Measurements from ENCODE around the gene SPARCL1.
"Not testable (repeated sequence)": the region's sequence is repeated elsewhere in the genome, so short reads cannot be mapped to it uniquely, and the experiment has no call there.

SPARCL1 gene

GRCh38 chr4:87499403-87500091, 29.6 kb downstream of the SPARCL1 start:
- no peak for DNase-seq

- DNase-seq = no peak
Observed at GRCh38 chr4:87498446-87498900, 30.7 kb downstream of the SPARCL1 start.

- DNase-seq = no peak
Observed at GRCh38 chr4:87497578-87497977, 31.6 kb downstream of the SPARCL1 start.

- DNase-seq = peak; percentile 55
Observed at GRCh38 chr4:87497159-87497558, 32.0 kb downstream of the SPARCL1 start.

- DNase-seq = no peak
Observed at GRCh38 chr4:87493115-87493514, 36.1 kb downstream of the SPARCL1 start.

- DNase-seq = not testable (repeated sequence)
Observed at GRCh38 chr4:87491851-87492250, 37.3 kb downstream of the SPARCL1 start.

GRCh38 chr4:87491436-87491835, 37.7 kb downstream of the SPARCL1 start:
- no peak for DNase-seq

GRCh38 chr4:87490664-87491369, 38.4 kb downstream of the SPARCL1 start:
- DNase-seq = no peak

GRCh38 chr4:87489678-87490077, 39.5 kb downstream of the SPARCL1 start:
- DNase-seq = no peak

GRCh38 chr4:87488666-87489065, 40.5 kb downstream of the SPARCL1 start:
- DNase-seq = not testable (repeated sequence)

GRCh38 chr4:87483247-87483646, 45.9 kb downstream of the SPARCL1 start:
- not testable (repeated sequence) for DNase-seq

- no peak for DNase-seq
Observed at GRCh38 chr4:87481377-87481776, 47.8 kb downstream of the SPARCL1 start.

GRCh38 chr4:87478732-87479250, 50.4 kb downstream of the SPARCL1 start:
- no peak for DNase-seq

GRCh38 chr4:87476934-87477333, 52.2 kb downstream of the SPARCL1 start:
- no peak for DNase-seq

- DNase-seq = no peak
Observed at GRCh38 chr4:87469390-87469789, 59.8 kb downstream of the SPARCL1 start.

GRCh38 chr4:87465739-87466366, 63.3 kb downstream of the SPARCL1 start:
- no peak for DNase-seq

GRCh38 chr4:87462102-87462501, 67.1 kb downstream of the SPARCL1 start:
- DNase-seq = no peak

- DNase-seq = no peak
Observed at GRCh38 chr4:87461281-87461700, 67.9 kb downstream of the SPARCL1 start.

GRCh38 chr4:87458913-87459312, 70.3 kb downstream of the SPARCL1 start:
- no peak for DNase-seq

- no peak for DNase-seq
Observed at GRCh38 chr4:87451537-87451936, 77.6 kb downstream of the SPARCL1 start.

- not testable (repeated sequence) for DNase-seq
Observed at GRCh38 chr4:87446375-87446774, 82.8 kb downstream of the SPARCL1 start.

GRCh38 chr4:87445964-87446363, 83.2 kb downstream of the SPARCL1 start:
- DNase-seq = no peak

GRCh38 chr4:87444741-87445140, 84.4 kb downstream of the SPARCL1 start:
- DNase-seq = no peak

- no peak for DNase-seq
Observed at GRCh38 chr4:87442889-87443288, 86.3 kb downstream of the SPARCL1 start.

Measured in activated CD8-positive, alpha-beta memory T cell treated with anti-CD3 and anti-CD28 coated beads, Interleukin-2, amount 50 U/mL, for 48 hours (primary cell).